COLO668 (cell line): ENCODE measurements around the gene GNB1L.
"Not testable (repeated sequence)": the region's sequence is repeated elsewhere in the genome, so short reads cannot be mapped to it uniquely, and the experiment has no call there.

Experiments used
- DNase-seq: peaks from one replicate; lab custom pipeline; 2025; ENCODE audit not compliant: unreplicated experiment; lab: John Stamatoyannopoulos, UW

GNB1L gene

DNA sequence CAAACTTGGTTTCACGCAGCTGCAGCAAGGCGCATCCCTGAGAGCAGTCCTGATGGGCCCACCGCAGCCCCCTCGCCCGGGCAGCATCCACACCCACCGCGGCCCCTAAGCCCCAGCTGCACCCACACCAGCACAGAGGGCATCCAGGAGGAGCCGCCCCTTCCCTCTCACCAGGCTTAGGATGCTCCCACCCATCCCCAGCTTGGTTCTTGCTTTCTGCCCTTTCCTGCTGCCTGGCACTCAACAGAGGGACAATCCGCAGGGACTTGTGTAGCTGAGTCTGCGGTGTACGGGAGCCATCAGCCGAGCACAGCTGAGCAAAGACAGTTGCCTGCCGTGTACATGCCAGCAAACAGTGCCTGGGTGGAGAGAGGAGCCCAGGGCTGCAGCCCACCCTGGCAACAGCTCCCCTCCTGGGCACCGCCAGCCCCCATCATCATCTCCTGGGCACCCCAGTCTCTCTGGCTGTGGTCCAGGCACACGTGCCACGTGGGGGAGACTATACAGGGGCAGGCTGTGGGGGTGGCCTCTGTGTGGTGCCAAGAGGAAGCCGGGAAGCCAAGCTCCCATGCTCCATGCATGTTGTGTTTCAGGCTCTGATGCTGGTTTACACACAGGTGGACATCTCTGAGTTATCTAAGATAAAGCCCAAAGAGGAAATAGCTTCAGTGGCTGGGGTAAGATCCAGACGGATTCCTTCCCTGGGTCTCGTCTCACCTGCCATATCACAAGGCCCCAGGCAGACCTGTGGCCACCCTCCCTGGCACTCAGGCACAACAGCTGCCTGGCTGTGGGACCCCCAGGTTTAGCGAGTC lies 36.0 kb upstream of the GNB1L start:
- no peak for DNase-seq

GRCh38 chr22:19889951-19890350 lies 35.3 kb upstream of the GNB1L start:
- DNase-seq: no peak

- DNase-seq: no peak
These were observed 33.6 kb upstream of the GNB1L start for GRCh38 chr22:19888131-19888746.

DNA sequence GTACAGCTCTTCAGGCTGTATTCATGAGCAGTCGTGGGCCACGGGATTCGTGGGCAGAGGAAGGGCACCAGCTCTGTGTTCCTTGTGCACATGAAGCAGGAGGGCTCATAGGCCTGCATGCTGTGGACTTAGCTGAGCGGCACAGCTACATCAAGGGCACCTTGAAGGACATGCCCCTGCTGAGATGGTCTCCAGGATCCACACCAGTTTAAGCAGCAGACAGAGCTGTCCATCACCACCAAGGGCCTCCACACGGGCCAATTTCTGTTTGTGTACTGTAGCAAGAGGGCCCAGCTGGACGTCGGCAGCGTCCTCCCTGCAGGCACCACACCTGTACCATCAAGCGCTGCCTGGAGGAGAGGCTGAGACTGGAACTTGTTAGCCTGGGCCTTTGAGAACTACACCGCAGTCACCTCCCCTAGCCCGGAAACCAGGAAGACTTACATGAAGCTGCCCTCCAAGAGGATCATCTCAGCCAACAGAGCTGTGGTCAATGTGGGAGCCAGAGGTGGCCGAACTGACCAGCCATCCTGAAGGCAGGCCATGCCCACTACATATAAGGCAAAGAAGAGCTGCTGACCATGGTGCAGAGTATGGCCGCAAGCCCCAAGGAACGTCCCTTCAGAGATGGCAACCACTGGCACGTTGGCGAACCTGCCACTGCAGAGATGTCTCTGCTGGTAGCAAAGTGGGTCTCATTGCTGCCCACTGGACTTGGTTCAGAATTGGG lies 32.7 kb upstream of the GNB1L start:
- no peak for DNase-seq

- no peak for DNase-seq
These were observed 32.1 kb upstream of the GNB1L start for GRCh38 chr22:19886605-19887255.

DNA sequence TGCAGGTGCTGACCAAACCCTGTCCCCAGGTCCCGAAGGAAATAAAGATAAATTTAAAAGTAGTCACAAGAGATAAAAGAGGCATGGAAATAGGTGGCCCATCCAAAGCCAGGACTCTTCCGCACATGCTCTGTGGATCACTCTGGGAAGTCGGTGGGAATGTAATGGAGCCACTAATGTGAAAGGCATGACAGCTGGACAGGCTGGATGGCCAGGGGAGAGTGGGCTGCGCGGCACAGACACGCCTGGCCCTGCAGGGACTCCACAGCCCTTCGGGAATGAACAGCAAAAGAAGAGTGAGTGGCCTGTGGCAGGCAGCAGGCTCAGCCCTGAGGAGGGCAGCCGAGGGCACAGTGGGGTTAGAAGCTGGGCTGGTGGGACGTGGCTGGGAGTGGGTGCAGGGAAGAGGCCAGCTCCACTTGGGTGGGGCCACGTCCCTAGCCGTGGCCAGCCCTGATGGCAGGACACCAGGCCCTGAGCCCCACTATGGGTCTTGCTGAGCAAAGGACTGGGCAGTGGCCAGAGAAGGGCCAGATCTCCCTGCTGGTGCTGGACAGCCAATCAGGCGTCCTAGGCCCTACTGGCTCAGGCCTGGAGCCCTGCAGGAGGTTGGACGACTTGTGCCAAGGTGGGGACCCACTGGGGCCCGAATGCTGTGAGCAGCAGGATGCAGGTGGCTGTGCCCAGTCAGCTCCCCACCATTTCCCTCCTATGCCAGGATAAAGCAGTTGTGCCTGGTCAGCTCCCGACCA lies 31.3 kb upstream of the GNB1L start:
- no peak for DNase-seq

GRCh38 chr22:19884954-19885751 lies 30.5 kb upstream of the GNB1L start:
- DNase-seq: no peak

DNA sequence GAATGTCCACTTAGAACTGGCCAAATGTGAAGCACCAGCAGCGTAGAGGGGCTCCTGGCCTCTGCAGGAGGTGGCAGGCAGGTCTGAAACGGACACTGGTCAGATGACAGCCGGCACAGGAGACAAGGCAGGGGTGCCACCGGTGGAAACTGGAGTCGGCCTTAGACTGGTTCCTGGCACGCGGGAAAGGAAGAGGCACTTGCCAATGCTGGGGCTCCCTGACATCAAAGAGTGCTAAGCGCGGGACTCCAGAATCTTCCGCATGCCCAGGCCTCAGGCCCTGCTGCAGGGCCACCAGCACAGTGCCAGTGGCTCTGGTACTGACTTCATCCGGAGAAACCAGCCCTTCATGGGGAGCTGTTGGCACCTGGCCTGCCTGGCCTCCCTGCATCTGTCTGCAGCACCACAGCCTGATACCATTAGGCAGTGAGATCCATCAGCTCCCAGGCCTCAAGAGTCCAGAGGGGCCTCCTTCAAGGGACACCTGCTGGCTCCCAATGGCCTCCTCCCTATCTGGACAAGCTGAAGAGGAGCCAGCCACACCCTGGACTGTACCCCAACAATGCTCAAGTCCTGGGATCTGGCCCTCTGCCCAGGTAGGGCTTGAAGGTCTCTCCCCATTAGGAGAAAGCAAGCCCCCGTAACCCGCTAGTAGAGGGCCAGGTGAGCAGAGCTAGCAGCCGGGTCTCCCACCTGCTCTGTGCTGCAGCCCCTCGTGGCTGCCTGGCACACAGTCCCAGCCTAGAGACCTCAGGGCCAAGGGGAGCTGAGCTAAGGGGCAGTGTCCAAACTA lies 29.7 kb upstream of the GNB1L start:
- no peak for DNase-seq

GRCh38 chr22:19883446-19883845 lies 28.8 kb upstream of the GNB1L start:
- not testable (repeated sequence) for DNase-seq

DNA sequence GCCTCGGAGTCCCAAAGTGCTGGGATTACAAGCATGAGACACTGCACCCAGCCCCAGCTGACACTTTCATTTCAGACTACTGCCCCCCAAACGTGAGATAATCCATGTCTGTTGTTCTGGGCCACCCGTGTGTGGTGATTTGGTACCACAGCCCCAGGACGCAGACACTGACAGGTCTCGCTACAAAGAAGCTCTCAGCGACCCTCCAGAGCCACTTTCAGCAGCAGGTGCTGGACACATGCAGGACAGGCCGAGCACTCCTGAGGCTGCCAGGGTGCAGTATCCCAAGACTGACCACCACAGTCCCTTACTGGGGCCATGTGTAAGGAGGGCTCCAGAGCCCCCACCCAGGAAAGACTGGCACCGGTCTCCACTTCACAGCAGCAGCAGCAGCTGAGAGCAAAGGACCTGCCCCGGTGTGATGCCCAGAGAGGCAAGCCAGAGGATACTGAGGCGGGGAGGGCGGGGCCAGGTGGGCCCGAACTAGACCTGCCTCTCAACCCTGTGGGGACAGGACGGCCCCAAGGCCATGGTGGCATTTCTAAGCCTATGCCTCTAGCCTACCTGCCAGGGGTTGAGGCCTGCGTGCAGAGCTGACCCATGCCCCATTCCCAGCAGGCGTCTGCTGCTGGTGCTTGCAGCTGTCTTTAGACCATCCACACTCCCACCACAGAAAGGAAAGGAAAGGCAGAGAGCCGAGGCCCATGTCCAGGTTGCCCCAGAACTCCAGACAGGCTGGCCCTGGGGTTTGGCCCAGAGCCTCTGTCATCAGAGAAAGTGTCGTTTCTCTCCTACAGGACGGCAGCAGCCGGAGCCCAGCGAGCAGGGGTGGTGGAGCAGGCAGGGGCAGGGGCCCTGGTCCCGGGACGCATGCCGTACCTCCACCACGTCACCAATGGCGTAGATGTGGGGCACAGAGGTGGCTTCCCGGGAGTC lies 28.0 kb upstream of the GNB1L start:
- no peak for DNase-seq

- no peak for DNase-seq
These were observed 26.3 kb upstream of the GNB1L start for GRCh38 chr22:19880786-19881569.

DNA sequence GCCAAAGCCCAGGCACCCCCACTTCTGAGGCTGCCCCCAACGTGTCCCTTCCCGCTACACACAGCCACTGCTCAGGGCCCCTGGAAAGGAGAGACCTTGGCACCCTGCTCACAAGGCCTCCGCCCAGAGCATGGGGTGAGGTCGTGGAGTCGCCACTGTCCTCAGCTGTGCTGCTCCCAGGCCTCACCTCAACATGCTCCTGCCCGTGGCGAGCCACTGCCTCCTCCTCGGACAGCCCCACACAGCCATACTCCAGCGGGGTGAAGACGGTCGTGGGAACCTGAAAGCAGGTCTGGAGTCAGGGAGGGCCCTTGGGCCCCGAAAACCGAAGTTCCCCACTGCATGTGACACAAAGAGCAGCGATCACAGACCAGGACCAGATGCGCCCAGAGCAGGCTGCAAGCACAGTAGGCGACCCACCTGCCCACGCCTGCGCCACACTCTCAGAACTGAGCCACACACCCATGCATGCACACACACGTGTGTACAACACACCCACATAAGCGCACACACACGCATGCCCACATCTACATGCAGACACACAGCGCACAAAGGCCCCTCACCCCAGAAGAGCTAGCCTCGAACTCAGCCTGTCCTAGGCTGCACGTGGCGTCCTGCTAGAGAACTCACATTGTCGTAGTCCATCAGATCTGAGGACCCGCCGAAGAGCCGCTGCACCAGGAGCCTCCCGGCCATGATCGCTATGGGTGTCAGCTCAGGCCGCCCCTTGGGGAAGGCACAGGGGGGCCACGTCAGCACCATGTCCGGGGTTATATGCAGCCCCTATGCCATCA lies 25.5 kb upstream of the GNB1L start:
- no peak for DNase-seq

DNA sequence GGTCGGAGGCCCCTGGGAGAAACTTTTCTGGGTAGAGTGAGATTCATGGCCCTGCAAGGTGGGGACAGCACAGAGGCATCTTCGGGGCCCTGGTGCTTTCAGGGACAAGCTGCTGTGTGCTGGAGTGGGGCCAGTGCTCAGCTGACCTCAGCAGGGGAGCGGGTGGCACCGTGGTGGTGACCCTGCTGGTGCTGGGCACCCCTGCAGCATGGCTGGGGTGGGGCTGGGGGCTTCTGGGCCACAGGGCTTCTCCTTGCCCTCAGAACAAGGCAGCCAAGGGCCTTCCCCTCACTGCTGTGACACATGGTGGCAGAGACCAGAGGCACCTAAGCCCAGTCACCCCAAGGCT lies 24.9 kb upstream of the GNB1L start:
- no peak for DNase-seq

DNA sequence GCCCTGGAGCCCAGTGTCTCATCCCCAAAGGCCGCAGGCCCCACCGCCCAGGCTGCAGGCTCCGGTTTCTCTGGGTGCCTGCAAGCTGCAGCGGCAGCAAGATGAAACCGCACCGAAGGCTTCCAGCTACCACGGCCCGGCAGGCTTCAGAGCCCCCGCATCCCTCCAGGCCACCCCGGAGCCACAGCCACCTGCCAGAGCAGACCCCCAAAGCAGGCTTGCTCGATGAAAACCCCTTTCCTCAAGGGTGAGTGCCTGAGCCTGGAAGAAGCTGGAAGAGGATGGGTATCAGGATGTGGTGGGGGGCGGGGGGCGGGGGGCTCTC lies 24.5 kb upstream of the GNB1L start:
- no peak for DNase-seq

DNA sequence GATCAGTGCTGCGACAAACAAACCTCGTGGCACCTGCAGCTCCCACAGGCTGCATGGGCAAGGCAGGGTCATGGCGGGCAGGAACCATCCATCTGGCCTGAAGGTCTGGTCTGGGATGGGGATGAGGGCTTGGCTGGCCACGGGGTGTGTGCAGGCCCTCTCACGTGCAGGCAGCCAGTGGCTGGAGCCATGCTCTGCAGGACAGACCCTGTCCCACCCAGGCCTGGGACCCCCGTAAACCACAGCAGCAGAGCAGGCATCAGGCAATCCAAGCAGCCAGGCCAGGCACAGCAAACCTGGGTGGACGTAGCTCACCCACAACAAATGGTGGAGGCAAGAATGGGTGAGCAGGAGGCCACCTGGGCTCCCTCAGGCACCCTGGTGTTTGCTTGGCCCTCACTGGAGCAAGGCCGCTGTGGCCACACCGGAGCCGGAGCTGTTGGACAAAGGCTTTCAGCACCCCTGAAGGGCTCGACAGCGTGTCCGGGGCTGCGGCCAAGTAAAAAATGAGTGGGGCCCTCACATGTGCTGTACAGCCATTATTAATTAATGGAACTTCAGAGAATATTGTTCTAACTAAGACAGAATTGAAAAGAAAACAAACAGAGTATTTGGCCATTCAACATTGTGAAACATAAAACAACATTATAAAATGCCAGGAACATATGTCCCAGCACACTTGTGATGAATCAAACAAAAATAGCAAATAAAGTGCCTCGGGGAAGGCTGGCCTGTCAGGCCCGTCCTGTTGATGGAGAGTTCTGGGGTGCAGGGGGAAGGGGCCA lies 24.0 kb upstream of the GNB1L start:
- DNase-seq: no peak
